Measurements from ENCODE around the gene SLC13A3.

SLC13A3 gene

DNA sequence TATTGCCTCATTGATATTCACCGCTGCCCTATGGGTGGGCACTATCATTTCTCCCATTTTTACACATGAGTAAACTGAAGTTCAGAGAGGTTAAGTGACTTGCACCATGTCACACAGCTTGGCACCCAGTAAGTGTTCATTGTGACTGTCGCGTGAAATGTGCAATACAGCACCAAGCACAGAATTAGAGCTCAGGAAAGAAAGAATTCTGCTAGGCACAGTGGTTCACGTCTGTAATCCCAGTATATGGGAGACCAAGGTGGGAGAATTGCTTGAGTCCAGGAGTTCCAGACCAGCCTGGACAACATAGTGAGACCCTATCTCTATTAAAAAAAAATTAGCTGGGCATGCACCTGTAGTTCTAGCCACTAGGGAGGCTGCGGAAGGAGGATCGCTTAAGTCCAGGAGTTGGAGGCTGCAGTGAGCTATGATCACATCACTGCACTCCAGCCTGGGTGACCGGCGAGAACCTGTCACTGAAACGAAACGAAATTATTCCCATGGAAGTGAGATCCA, 626 bp downstream of the SLC13A3 start:
- DNase-seq = no peak

DNA sequence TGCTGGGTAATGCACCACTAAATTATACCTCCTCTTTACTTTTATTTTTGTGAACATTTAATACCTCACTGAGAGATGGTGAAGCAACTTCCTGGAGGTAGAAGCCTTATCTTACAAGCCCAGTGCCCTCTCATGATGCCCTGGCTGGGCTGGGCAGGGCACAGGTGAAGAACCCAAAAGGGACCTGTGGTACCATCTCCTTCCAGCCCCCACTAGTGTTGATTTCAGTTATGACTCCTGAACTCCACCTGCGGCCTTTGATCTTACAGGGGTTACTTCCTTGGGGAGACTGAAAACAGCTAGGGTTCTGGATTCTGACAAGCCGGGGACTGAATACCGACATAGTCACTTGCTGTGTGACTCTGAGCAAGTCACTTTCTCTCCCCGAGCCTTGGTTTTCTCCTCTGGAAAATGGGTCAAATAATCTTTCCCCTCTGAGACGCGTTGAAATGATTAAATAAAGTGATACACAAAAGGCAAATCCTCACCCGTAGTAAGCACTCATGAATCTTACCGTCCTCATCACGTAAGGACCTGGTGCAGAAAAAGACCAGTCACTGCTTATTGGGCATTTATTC, 1.2 kb downstream of the SLC13A3 start:
- DNase-seq = no peak

DNA sequence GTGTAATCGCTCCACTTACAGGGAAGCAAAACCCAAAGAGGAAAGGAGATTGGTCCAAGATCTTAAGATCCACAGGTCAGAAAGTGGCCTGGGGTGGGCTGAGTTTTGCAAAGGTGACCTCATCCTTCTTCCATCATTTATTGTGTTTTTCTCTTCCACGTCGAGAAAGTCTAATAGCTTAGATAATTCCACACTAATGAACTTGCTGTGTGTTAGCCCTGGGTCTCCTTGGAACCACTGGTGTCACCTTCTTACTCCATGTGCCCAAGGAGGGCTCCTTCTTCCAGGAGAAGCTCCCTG, 1.7 kb downstream of the SLC13A3 start:
- DNase-seq = no peak

DNA sequence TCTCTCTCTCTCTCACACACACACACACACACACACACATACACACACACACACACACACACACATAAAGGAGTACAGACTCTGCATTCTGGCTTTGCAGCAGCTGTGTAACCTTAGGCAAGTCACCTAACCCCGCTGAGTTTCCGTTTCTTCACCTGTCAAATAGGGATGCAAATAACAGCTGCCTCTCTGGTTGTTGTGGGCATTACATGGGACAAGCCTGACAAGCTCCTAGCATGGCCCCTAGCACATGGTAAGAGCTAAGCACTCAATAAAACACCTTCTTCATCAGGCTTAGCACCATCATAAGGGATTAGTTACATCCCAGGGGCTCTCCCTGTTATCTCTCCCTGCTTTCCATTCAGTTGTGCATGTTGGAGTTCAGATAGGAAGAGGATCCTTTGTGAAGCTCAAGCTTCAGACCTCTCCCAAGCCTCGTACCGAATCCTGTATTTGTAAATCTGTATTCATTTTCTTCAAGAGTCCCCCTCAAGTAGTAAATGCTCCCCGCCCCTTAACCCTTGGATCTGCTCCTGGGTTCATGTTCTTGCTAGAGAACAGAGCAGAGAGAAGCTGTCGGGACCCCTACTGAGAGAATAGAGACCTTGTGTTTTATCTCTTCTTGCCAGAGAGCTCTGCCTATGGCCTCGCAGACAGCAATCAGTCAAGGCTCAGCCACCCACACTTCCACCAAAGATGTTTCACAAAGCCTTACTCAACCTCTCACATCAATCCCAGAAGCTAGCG, 2.2 kb downstream of the SLC13A3 start:
- no peak for DNase-seq

- DNase-seq = no peak
Observed at GRCh38 chr20:46647469-46647868, 3.8 kb downstream of the SLC13A3 start.

DNA sequence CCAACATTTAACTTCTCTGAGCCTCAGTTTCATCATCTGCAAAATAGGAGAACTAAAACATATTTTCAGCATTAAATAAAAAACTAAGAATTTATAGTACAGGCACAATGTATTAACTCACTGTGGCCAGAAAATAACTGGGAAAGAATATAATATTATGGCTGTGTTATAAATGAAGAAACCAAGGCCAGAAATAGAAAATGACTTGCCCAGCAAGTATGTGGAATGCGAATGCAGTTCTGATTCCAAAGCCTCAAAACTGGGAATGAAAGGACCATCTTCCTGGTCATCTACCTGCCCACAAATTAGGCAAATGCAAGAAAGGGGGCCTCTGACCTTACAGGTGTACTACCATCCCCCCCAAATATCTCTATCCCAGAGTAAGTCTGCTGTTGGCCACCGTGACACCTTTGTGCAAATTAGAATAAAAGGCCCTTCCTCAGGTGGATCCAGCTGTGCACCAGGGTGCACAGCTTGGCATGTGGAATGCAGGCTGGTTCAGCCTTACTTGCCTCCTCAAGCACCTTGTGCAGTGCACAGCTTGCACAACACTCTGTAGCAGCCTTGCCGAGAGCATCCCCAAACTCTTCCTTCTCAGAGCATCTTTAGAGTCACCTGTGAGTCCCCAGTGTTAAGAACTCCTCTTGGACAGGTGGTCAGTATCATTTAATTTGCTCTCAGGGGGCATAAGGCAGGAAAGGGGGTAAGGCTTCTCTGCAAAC, 4.4 kb downstream of the SLC13A3 start:
- DNase-seq = no peak

- no peak for DNase-seq
Observed at GRCh38 chr20:46646122-46646521, 5.1 kb downstream of the SLC13A3 start.

DNA sequence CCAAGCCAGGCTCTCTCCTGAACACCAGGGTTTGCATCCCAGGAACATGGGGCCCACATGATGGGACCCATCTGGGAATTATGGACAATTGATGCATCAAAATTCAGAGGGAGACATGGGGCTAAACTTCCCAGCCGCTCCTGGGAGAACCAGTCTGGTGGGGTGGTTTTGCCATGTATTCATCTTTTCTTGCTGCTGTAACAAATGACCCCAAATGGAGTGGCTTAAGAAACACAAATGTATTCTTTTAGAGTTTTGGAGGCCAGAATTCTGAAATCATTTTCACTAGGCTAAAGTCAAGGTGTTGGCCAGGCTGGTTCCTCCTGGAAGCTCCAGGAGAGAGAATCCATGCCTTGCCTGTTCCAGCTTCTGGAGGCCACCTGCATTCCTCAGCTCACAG, 6.5 kb downstream of the SLC13A3 start:
- DNase-seq = no peak

- no peak for DNase-seq
Observed at GRCh38 chr20:46644160-46644559, 7.1 kb downstream of the SLC13A3 start.

- DNase-seq = no peak
Observed at GRCh38 chr20:46642969-46643343, 8.3 kb downstream of the SLC13A3 start.

GRCh38 chr20:46642265-46642968, 8.8 kb downstream of the SLC13A3 start:
- DNase-seq = no peak

DNA sequence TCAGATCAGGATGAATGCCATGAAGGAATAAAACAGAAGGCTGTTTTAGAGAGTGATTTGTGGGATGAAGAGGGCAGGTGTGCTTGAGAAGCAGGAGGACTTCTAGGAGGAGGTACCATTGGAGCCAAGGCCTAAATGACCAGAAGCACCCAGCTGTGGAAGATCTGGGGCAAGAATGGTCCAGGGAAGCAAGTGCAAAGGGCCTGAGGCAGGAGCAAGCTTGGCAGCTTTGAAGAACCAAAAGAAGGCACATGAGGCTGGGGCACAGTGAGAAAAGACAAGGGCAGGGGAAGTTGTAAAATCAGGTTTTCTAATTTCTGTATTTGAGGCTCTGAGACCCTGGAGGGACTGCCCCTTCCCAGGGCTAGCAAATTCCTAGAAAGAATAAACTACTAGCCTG, 9.8 kb downstream of the SLC13A3 start:
- DNase-seq = no peak

GRCh38 chr20:46640536-46641311, 10.5 kb downstream of the SLC13A3 start:
- DNase-seq = no peak

GRCh38 chr20:46640044-46640443, 11.2 kb downstream of the SLC13A3 start:
- DNase-seq = no peak

DNA sequence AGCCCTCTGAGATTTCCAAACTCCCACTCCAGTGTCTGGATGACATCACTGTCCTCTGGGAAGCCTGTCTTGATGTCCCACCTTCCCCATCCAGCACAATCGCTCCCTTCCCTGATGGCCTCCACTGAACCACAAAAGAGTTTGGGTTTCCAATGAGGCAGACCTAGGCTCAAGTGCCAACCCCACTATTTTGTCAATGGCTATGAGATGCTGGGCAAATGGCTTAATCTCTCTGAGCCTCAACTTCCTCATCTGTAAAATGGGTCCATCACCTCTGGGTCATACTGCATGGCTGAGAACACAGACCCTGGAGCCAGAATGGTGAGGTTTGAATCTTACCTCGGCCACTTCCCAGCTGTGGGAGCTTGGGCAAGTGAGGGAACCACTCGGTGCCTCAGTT, 11.7 kb downstream of the SLC13A3 start:
- no peak for DNase-seq

- DNase-seq = no peak
Observed at GRCh38 chr20:46638898-46639274, 12.4 kb downstream of the SLC13A3 start.

DNA sequence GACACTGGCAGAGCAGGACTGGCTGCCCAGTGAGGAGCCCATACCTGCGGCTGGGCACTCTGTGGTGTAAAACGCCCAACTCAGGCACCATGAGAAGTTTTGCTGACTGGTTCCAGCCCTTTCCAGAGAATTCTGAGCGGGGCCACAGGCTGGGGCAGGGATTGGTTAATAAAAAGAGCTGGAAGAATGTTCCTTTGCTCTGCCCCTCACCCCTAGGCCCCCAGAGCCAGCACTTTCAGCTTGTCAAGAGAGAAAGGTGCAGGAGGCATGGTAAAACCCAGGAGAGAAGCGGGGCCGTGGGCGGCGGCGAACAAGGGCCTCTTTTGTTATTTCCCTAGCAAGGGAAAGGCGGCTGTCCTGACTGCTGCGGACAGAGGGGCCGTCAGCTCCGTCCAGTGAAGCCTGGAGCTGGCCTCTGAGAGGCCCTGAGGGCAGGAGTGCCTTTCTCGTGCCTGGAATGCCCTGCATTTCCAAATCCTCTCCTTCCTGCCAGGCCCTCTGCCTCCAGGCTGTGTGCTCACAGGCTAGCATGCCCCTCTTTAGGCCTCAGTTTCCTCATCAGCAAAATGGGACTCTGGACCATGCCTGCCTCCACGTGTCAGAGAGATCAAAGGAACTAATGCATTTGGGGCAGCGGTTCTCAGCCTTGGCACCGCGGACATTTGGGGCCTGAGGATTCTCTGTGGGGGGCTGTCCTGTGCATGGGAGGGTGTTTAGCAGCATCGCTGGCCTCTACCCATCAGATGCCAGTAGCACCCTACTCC, 12.9 kb downstream of the SLC13A3 start:
- no peak for DNase-seq

DNA sequence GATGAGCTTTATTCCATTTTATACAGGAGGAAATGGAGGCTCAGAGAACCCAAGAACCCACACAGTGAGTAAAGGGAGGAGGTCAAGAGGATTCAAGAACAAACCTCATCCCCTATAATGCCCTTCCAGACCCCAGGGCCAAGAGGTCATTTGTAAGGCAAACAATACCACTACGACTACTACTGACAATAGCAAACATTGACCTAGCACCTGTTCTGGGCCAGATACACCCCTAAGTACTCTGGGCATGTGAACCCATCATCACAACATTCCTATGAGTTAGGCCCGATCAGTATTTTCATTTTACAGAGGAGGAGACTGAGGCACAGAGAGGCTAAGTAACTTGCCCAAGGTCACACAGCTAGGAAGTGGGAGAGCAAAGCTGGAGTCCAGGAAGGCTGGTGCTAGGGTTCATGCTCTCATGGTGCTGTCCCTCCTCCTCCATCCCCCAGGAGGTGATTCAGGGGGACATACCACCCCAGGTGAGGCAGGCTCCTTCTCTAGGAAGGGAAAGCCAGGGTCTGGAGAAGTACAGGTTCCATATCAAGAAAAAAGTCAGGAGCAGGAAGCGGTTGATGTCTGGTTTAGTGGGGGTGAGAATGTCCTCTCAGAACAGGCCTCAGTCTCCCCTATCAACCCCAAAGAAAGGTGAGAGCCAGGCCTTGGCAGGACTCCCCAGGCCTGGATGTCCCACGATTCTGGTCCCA, 13.7 kb downstream of the SLC13A3 start:
- DNase-seq = no peak

DNA sequence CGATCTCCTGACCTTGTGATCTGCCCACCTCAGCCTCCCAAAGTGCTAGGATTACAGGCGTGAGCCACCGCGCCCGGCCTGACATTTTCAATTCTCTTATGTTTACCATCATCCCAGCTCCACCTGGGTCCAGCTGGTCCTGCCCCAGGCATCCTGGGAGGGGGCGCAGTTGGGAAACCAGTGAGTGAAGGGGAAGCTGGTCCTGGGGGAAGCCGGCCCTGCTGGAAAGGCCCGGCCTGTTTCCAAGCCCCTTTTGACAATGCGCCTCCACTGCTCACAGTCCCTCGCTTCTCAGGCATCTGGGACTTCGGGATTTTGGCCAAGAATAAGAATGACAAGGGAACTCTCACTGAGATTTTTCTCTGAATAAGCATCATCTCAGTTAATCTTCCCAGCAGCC, 14.2 kb downstream of the SLC13A3 start:
- no peak for DNase-seq

- no peak for DNase-seq
Observed at GRCh38 chr20:46636514-46636913, 14.7 kb downstream of the SLC13A3 start.

- no peak for DNase-seq
Observed at GRCh38 chr20:46635514-46636136, 15.6 kb downstream of the SLC13A3 start.

Measured in NCI-H1436 (cell line).